Neural cell (in vitro differentiated cells): ENCODE data around the gene PCDHGC4.

Experiments used
- CTCF ChIP-seq: fragments of 450-650 bp; IDR thresholded peaks from 2 replicates; pipeline ENCODE4 v1.5.1; 2014; ENCODE audit warnings: antibody characterized with exemption, mild to moderate bottlenecking, moderate library complexity; ENCODE audit not compliant: poor library complexity, severe bottlenecking
- EP300 ChIP-seq: fragments of 450-650 bp; conservative IDR thresholded peaks from 2 replicates; pipeline ENCODE4 v1.6.1; 2014; ENCODE audit warnings: antibody characterized with exemption, mild to moderate bottlenecking, moderate library complexity; ENCODE audit not compliant: poor library complexity, severe bottlenecking
- EZH2 ChIP-seq: fragments of 200-600, 300-800 bp; shearing (Covaris generic), sonication (generic); IDR thresholded peaks from 2 replicates; pipeline ENCODE4 v1.6.1; 2014; ENCODE audit warnings: antibody characterized with exemption, low read length, borderline replicate concordance, mild to moderate bottlenecking; ENCODE audit not compliant: insufficient read depth, poor library complexity, severe bottlenecking
- POLR2AphosphoS5 ChIP-seq: IDR thresholded peaks from 2 replicates; pipeline ENCODE4 v1.6.1; 2012
- RAD21 ChIP-seq: fragments of 450-650 bp; conservative IDR thresholded peaks from 2 replicates; pipeline ENCODE4 v1.6.1; 2014; ENCODE audit warnings: antibody characterized with exemption, mild to moderate bottlenecking, moderate library complexity
- REST ChIP-seq: IDR thresholded peaks from 2 replicates; pipeline ENCODE4 v1.6.1; 2012; ENCODE audit warnings: borderline replicate concordance
- SMC3 ChIP-seq: fragments of 450-650 bp; conservative IDR thresholded peaks from 2 replicates; pipeline ENCODE4 v1.6.1; 2014; ENCODE audit warnings: antibody characterized with exemption, mild to moderate bottlenecking, moderate library complexity; ENCODE audit not compliant: poor library complexity
- TAF1 ChIP-seq: IDR thresholded peaks from 2 replicates; pipeline ENCODE4 v1.6.1; 2012; ENCODE audit warnings: low read depth

GRCh38 chr5:141440341-141440740, 44.5 kb upstream of the PCDHGC4 start:
- TF ChIP-seq CTCF (no peak), EZH2 (no peak), RAD21 (no peak), POLR2AphosphoS5 (no peak), EP300 (no peak), REST (no peak), SMC3 (no peak), TAF1 (no peak)
